CD4-positive, alpha-beta memory T cell (primary cell): ENCODE measurements around the gene ANKRD31. TPM values are rescaled to one million over a fixed set of nuclear protein-coding genes. Genes with fewer than 3 reads are reported as not detected.
A peak's percentile ranks its signal among the peaks of the same experiment; 100 is the strongest.

Source experiments
- CTCF ChIA-PET: fragments of 350-600 bp; sonication (Branson Sonifier 250); formaldehyde crosslinking; loops from one replicate; lab custom pipeline; 2021; ENCODE audit warnings: inconsistent platforms; ENCODE audit not compliant: partially characterized antibody; lab: Charles Lee
- POLR2A ChIA-PET: fragments of 350-600 bp; sonication (Branson Sonifier 250); formaldehyde crosslinking; loops from one replicate; lab custom pipeline; 2021; ENCODE audit not compliant: partially characterized antibody; lab: Charles Lee
- DNase-seq, 5 donors: peaks; one replicate each; pipeline versions ENCODE4 v3.0.0 to v3.0.0-alpha.2; 2020 to 2022; ENCODE audit warnings: mixed read lengths in 1 of 5
- H3K27ac ChIP-seq: one replicate; pipeline ENCODE4 v1.7.0; 2013; ENCODE audit warnings: low read depth, low read length
- H3K27me3 ChIP-seq: 2 replicates; pipeline ENCODE4 v1.7.0; 2013; ENCODE audit warnings: mild to moderate bottlenecking, low read length, moderate library complexity; ENCODE audit not compliant: insufficient read depth
- H3K36me3 ChIP-seq: 2 replicates; pipeline ENCODE4 v1.7.0; 2013; ENCODE audit warnings: mild to moderate bottlenecking, low read length, moderate library complexity; ENCODE audit not compliant: insufficient read depth
- H3K4me1 ChIP-seq: 2 replicates; pipeline ENCODE4 v1.7.0; 2013; ENCODE audit warnings: mild to moderate bottlenecking, low read length, moderate library complexity; ENCODE audit not compliant: insufficient read depth
- H3K4me3 ChIP-seq, 2 donors: one replicate each; pipeline ENCODE4 v1.7.0; 2013; ENCODE audit warnings: low read length in 2 of 2, mild to moderate bottlenecking in 1 of 2
- H3K9me3 ChIP-seq, 2 donors: one replicate each; pipeline ENCODE4 v1.7.0; 2013; ENCODE audit warnings: low read length in 2 of 2, control low read depth in 1 of 2; ENCODE audit not compliant: control insufficient read depth in 1 of 2
- H3K27ac Mint-ChIP-seq, 7 donors: one replicate each; pipeline ENCODE4 v1.8.0; 2020 to 2021; ENCODE audit warnings: mixed read lengths in 7 of 7, mild to moderate bottlenecking in 6 of 7, inconsistent platforms in 3 of 7, moderate library complexity in 3 of 7
- H3K27me3 Mint-ChIP-seq, 2 donors: one replicate each; pipeline ENCODE4 v1.8.0; 2020 to 2021; ENCODE audit warnings: mixed read lengths in 2 of 2
- H3K36me3 Mint-ChIP-seq, 2 donors: one replicate each; pipeline ENCODE4 v1.8.0; 2020 to 2021; ENCODE audit warnings: mixed read lengths in 2 of 2, inconsistent platforms in 1 of 2, mild to moderate bottlenecking in 1 of 2
- H3K4me1 Mint-ChIP-seq, 4 donors: one replicate each; pipeline ENCODE4 v1.8.0; 2020 to 2021; ENCODE audit warnings: mixed read lengths in 4 of 4, mild to moderate bottlenecking in 1 of 4
- H3K4me3 Mint-ChIP-seq, 8 donors: one replicate each; pipeline ENCODE4 v1.8.0; 2020 to 2021; ENCODE audit warnings: mixed read lengths in 8 of 8, mild to moderate bottlenecking in 7 of 8, moderate library complexity in 6 of 8, inconsistent platforms in 3 of 8
- H3K9me3 Mint-ChIP-seq, 8 donors: one replicate each; pipeline ENCODE4 v1.8.0; 2020 to 2021; ENCODE audit warnings: mixed read lengths in 8 of 8, mild to moderate bottlenecking in 5 of 8, inconsistent platforms in 3 of 8, moderate library complexity in 1 of 8
- intact Hi-C: fragments of 100-400 bp; cut with micrococcal nuclease; formaldehyde crosslinking; loops from one replicate; pipeline ENCODE4 v1.15.1; 2023
- polyA plus RNA-seq, 2 donors: library from polyadenylated mRNA; unstranded; fragments of 300-500 nt; fragmentation: Illumina TruSeq; gene quantifications; one replicate each; pipeline ENCODE4 v1.2.3, GENCODE V29; 2021
- total RNA-seq, 2 experiments: library from RNA; stranded (reverse); gene quantifications; one replicate each; pipeline ENCODE4 v1.2.3, GENCODE V29; 2021

ANKRD31 gene, protein sequence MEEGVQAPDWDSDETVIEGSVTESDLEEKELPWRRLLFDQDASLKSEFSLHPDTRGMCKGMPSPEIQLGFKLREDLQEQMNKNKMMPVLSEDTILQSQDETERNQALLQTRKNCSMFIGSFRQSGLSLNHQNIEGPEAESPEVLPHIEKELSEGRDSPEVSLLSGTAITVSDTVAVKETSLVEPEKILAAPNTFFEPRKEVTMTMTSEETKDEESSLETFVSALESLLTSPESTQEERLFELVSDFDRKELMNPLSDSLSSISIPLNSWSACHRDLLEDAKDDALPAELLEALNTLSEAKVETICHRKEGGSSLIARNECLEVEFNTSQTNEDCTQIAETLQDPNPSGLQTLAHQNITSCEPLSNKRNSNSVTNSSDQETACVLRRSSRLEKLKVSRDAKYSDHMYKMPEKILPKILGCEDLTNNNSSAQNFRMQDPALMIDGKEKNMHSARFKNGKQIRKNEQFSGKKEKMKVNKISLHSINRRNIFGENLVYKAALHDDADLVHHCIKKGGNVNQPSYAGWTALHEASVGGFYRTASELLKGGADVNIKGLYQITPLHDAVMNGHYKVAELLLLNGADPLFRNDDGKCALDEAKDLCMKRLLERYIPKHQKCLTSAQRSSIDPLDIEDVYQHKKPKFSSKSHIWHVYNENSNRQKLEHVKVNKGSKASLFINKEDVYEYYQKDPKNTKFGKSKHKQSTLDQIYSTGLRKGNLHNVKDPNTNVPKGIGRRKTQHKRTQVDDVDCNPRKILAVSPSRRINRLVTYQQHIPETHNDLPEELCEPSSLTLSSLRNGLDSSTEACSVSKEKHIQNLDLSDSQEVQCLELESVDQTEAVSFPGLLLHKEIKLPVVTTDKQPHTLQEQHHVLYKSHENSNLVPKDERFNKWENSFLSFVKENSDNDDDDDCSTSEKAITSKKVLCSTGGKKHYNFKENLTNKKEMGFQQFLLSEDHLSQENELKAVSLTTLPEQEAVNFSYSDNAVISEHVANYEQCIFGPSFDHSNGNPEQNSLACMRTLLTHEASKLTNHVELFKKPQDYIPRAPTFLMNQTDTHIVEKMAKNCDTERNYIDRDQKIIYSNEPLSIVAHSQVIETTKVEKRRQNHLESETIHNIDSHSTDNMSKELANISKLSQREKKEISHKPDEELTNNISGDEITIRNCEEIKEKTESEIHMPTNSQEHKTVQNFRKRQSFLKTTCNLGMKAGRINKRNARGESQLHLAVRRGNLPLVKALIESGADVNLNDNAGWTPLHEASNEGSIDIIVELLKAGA (N-terminal part only)
- under 1 TPM; 0.73 to 0.86 TPM for total RNA-seq
- polyA plus RNA-seq, result under 1 TPM in 1 of 2 donors, not detected in 1; 0.21 TPM

DNA sequence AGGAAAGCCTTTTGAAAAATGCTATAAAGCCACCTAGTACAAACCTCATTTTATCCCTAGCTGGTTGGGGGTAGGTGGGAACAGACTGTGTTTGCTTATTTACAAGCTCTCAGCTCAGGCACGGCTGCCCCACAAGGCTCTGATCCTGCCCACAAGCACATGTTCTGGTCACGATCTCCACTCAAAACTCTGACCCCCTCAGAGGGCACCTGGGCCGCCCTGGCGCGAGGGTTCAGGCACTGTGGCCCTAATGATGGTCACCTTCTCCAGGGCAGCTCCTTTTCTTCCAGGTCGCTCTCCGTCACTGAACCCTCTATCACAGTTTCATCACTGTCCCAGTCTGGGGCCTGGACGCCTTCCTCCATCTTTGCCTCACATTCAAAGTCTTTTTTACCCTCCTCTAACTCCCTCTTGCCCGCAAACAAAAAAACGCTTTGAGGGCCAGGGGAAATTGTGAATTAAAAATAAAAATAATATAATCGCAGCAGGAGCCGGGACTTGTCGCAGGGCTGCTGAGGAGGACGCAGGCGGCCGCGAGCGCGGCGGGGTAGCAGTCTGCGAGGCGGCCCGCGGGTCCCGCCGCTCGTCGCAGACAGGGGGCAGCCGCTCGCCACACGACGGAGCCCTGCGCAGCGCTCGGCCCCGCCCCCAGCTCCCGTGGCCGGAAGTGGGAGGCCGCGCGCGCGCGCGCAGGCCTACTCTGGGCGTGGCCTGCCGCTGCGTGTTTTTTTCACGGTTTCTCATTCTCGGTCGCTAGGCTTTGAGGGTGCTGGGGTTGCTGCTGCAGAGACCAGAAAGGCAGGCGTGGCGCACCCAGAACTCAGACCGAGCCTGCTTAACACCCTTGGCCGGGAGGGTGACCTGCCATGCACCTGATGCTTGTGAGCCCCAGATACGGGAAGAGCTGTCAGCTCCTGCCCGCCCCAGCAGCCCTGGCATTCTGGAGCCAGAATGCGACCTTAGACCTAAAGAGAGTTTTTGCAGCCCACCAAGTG, at the start of gene ANKRD31:
TSS of gene ANKRD31 (minus strand) at position 557 of the 995 bp plus-strand sequence. CDS start at position 365, 192 bp downstream.
- Histone ChIP-seq H3K9me3 (no peaks in the 10 kb centered on the region), H3K4me3 (peak within 1 kb of the TSS; percentile 63 to 84), H3K36me3 (no peaks in the 10 kb centered on the region), H3K27ac (peak within 1 kb of the TSS; percentile 69), H3K27me3 (no peaks in the 10 kb centered on the region), H3K4me1 (peaks cover 14% of the 10 kb centered on the region)
- peaks cover 8 to 16% (median 11%) of the 10 kb centered on the region in 4 donors for H3K4me1 Mint-ChIP-seq
- H3K27me3 Mint-ChIP-seq, result no peaks in the 10 kb centered on the region
- peak within 1 kb of the TSS; percentile 87 to 98 (median 98) for H3K27ac Mint-ChIP-seq
- CTCF ChIA-PET, result interaction anchor here (0.6 to 5.0 kb wide), 46 partner anchors 8 to 1020 kb away, joined by 3 to 90 read pairs (median 4); partner anchors contain the start of genes GCNT4 and HMGCR
- H3K36me3 Mint-ChIP-seq, result no peaks in the 10 kb centered on the region
- peak within 1 kb of the TSS; percentile 91 to 95 (median 94) for H3K4me3 Mint-ChIP-seq
- H3K9me3 Mint-ChIP-seq, result no peaks in the 10 kb centered on the region
- intact Hi-C loops, result loop anchor here (1.0 to 5.0 kb wide), 8 partner anchors 29 to 1021 kb away; partner anchors contain the start of genes CERT1, GFM2, HMGCR and NSA2
- peak; percentile 85 to 92 (median 91) for DNase-seq
- POLR2A ChIA-PET, result interaction anchor here (0.5 to 3.1 kb wide), 20 partner anchors 9 to 1085 kb away, joined by 3 to 46 read pairs (median 5); partner anchors contain the start of genes GCNT4, GFM2, HMGCR and NSA2

- CTCF ChIA-PET, result no interaction called here
- H3K36me3 Mint-ChIP-seq, result no peaks in the 10 kb centered on the region
- H3K9me3 Mint-ChIP-seq, result peaks cover 0 to 5% (median 1%) of the 10 kb centered on the region in 8 donors
- Histone ChIP-seq H3K9me3 (no peaks in the 10 kb centered on the region), H3K4me3 (no peak overlapping the region), H3K4me1 (no peaks in the 10 kb centered on the region), H3K27me3 (no peaks in the 10 kb centered on the region), H3K27ac (no peak overlapping the region), H3K36me3 (no peaks in the 10 kb centered on the region)
- intact Hi-C loops, result no loop called here
- POLR2A ChIA-PET, result no interaction called here
- DNase-seq, result no peak
- H3K4me3 Mint-ChIP-seq, result no peak overlapping the region
- no peaks in the 10 kb centered on the region for H3K4me1 Mint-ChIP-seq
- no peak overlapping the region for H3K27ac Mint-ChIP-seq
- H3K27me3 Mint-ChIP-seq, result peaks cover 2 to 5% of the 10 kb centered on the region in 2 donors
Measured at GRCh38 chr5:75286211-75286773, 49.6 kb upstream of the ANKRD31 start.

DNA sequence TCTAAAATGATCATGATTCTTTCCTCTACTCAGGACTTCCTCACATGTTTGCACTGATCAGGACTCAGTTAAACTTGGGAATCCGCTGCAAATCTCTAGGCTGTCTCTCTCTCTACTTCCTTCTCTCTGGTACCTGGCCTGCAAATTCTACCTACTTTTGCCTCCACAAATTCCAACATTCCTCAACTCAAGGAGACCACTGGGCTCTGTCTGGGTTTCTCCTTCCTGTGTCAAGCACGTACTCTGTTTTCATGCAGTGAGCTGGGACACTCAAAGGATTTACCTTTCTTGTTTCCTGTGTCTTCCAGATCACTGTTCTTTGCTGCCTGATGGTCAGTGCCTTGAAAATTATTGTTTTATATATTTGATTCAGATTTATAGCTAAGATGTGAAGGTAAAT, 45.9 kb upstream of the ANKRD31 start:
- Mint-ChIP-seq H3K27ac (peak overlapping the region in 1 of 7 donors; percentile 15), H3K27me3 (no peaks in the 10 kb centered on the region), H3K9me3 (no peaks in the 10 kb centered on the region), H3K36me3 (no peaks in the 10 kb centered on the region), H3K4me1 (peaks cover 0 to 6% (median 2%) of the 10 kb centered on the region in 4 donors), H3K4me3 (no peak overlapping the region)
- no peaks in the 10 kb centered on the region for H3K9me3 ChIP-seq
- DNase-seq, result no peak
- POLR2A ChIA-PET, result no interaction called here
- intact Hi-C loops, result no loop called here
- no peaks in the 10 kb centered on the region for H3K4me1 ChIP-seq
- no peak overlapping the region for H3K4me3 ChIP-seq
- H3K27ac ChIP-seq, result no peak overlapping the region
- H3K36me3 ChIP-seq, result no peaks in the 10 kb centered on the region
- CTCF ChIA-PET, result no interaction called here
- H3K27me3 ChIP-seq, result no peaks in the 10 kb centered on the region

DNA sequence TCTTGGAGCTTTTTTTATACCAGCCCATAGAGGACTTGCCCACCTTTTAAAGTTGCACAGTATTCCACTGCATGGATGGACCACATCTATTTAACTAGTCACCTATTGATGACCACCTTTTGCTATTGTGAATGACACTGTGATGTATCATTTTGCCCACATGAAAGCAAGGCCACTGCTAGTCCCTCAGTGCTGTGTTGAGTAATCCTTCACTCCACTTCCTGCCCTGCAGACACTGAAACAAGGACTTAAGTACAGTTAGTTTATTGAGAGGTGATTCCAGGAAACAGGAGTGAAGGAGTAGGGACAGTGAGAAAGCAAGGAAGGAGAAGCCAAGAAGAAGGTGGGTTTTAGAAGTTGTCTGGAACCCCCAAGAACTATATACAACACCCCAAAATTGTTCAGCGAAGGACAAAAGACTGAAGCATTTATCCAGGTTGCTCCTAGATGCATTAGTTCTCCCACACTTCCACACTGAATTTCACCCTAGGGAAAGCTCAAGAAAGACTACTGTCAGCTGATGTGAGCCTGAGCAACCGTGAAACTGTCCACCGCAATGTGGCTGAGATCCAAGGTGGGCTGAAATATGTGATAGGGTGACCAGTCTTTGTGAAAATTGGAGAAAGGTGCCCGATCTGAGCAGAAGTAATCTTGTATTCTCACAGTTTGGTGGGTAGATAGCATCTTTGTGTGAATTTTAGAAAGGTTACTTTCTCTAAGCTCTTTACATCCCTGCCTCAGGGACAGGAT, 45.2 kb upstream of the ANKRD31 start:
- Mint-ChIP-seq H3K27ac (no peak overlapping the region), H3K36me3 (no peaks in the 10 kb centered on the region), H3K27me3 (no peaks in the 10 kb centered on the region), H3K9me3 (no peaks in the 10 kb centered on the region), H3K4me3 (no peak overlapping the region), H3K4me1 (peaks cover 0 to 6% (median 2%) of the 10 kb centered on the region in 4 donors)
- Histone ChIP-seq H3K27ac (no peak overlapping the region), H3K36me3 (no peaks in the 10 kb centered on the region), H3K4me1 (no peaks in the 10 kb centered on the region), H3K27me3 (no peaks in the 10 kb centered on the region), H3K9me3 (no peaks in the 10 kb centered on the region), H3K4me3 (no peak overlapping the region)
- DNase-seq, result no peak
- intact Hi-C loops, result no loop called here
- ChIA-PET CTCF (no interaction called here), POLR2A (no interaction called here)

- H3K4me1 ChIP-seq, result no peaks in the 10 kb centered on the region
- no peak overlapping the region for H3K27ac ChIP-seq
- no peaks in the 10 kb centered on the region for H3K27me3 ChIP-seq
- Mint-ChIP-seq H3K27me3 (no peaks in the 10 kb centered on the region), H3K9me3 (no peaks in the 10 kb centered on the region), H3K36me3 (peaks cover 0 to 4% of the 10 kb centered on the region in 2 donors), H3K4me1 (peaks cover 0 to 6% (median 2%) of the 10 kb centered on the region in 4 donors), H3K27ac (no peak overlapping the region), H3K4me3 (no peak overlapping the region)
- intact Hi-C loops, result no loop called here
- H3K4me3 ChIP-seq, result no peak overlapping the region
- CTCF ChIA-PET, result interaction anchor here (1.1 to 2.2 kb wide), 2 partner anchors 42 to 344 kb away, joined by 3 to 5 read pairs; partner anchors contain the start of gene ANKRD31
- H3K36me3 ChIP-seq, result no peaks in the 10 kb centered on the region
- POLR2A ChIA-PET, result no interaction called here
- no peak for DNase-seq
- no peaks in the 10 kb centered on the region for H3K9me3 ChIP-seq
Measured at GRCh38 chr5:75279321-75279720, 42.6 kb upstream of the ANKRD31 start.
